HepG2 (cell line): ENCODE data around the gene LAMA5. TPM values are rescaled to one million over a fixed set of nuclear protein-coding genes. Genes with fewer than 3 reads are reported as not detected.

Experiments
- HNRNPH1 ChIP-seq: fragments of 200-400 bp; formaldehyde crosslinking; optimal IDR thresholded peaks from 2 replicates; pipeline ENCODE3; 2017; ENCODE audit warnings: mild to moderate bottlenecking, low read depth, low read length
- RXRB ChIP-seq: IDR thresholded peaks from 2 replicates; pipeline ENCODE4 v1.6.1; 2016; ENCODE audit warnings: borderline replicate concordance, missing genetic modification reagents, missing compliant biosample characterization
- SMC3 ChIP-seq: IDR thresholded peaks from 2 replicates; pipeline ENCODE4 v1.6.1; 2011; ENCODE audit warnings: low read length, improper control_type of control experiment
- SRSF1 ChIP-seq: fragments of 200-400 bp; formaldehyde crosslinking; optimal IDR thresholded peaks from 2 replicates; pipeline ENCODE3; 2017; ENCODE audit warnings: mild to moderate bottlenecking, low read depth, low read length, moderate library complexity
- TGIF2 ChIP-seq: IDR thresholded peaks from 2 replicates; pipeline ENCODE4 v1.6.1; 2016; ENCODE audit warnings: control low read depth, missing compliant biosample characterization
- TP53 ChIP-seq: sonication (generic); formaldehyde crosslinking; conservative IDR thresholded peaks from 2 replicates; pipeline ENCODE4 v1.4.0; 2020; ENCODE audit warnings: missing genetic modification reagents
- ZC3H13 ChIP-seq: sonication (generic); formaldehyde crosslinking; IDR thresholded peaks from 2 replicates; pipeline ENCODE4 v1.8.1; 2023; ENCODE audit warnings: mild to moderate bottlenecking, missing genetic modification reagents, moderate library complexity
- ZNF674 ChIP-seq: sonication (generic); formaldehyde crosslinking; IDR thresholded peaks from 2 replicates; pipeline ENCODE4 v1.5.0; 2020; ENCODE audit warnings: low read depth, mild to moderate bottlenecking, missing genetic modification reagents
- polyA plus RNA-seq, 8 experiments: library from polyadenylated mRNA; depleted of rRNA in 3 of 8; stranded (reverse) in 7 of 8; unstranded in 1 of 8; fragments of >200 nt; fragmentation: Illumina TruSeq in 4 of 8; extraction: Trizol in 4 of 8; gene quantifications; 2 replicates each; pipeline versions ENCODE4 v1.2.1 to v1.2.3, GENCODE V29; 2011 to 2016; ENCODE audit warnings: low read depth in 4 of 8, missing spikeins in 1 of 8, mixed read lengths in 1 of 8; ENCODE audit not compliant: insufficient read depth in 1 of 8
- total RNA-seq, 5 experiments: library from RNA; depleted of rRNA; stranded (reverse); fragments of >200 nt; fragmentation: Illumina TruSeq; extraction: Trizol; gene quantifications; 2 replicates each; pipeline ENCODE4 v1.2.3, GENCODE V29; 2016; ENCODE audit warnings: low read depth in 1 of 5
- TF ChIP-seq, protein P1 (sequence below): sonication (generic); formaldehyde crosslinking; IDR thresholded peaks from 2 replicates; pipeline ENCODE4 v1.5.1; 2020; ENCODE audit warnings: mild to moderate bottlenecking, missing genetic modification reagents, moderate library complexity
- TF ChIP-seq, protein P2 (sequence below): sonication (generic); formaldehyde crosslinking; IDR thresholded peaks from 2 replicates; pipeline ENCODE4 v1.5.0; 2020; ENCODE audit warnings: mild to moderate bottlenecking, missing genetic modification reagents, borderline replicate concordance
- TF ChIP-seq, protein P3 (sequence below): sonication (generic); formaldehyde crosslinking; IDR thresholded peaks from 2 replicates; pipeline ENCODE4 v1.4.0; 2020; ENCODE audit warnings: missing genetic modification reagents
- TF ChIP-seq, protein P4 (sequence below): sonication (generic); formaldehyde crosslinking; IDR thresholded peaks from 2 replicates; pipeline ENCODE4 v1.5.0; 2020; ENCODE audit warnings: mild to moderate bottlenecking, missing genetic modification reagents, moderate library complexity
- TF ChIP-seq, protein P5 (sequence below): sonication (generic); formaldehyde crosslinking; IDR thresholded peaks from 2 replicates; pipeline ENCODE4 v1.4.0; 2020; ENCODE audit warnings: missing genetic modification reagents, borderline replicate concordance
- TF ChIP-seq, protein P6 (sequence below): sonication (generic); formaldehyde crosslinking; IDR thresholded peaks from 2 replicates; pipeline ENCODE4 v1.8.0; 2023; ENCODE audit warnings: mild to moderate bottlenecking, missing genetic modification reagents

LAMA5 gene
- total and polyA plus RNA-seq, 2 of the 13 experiments (the other 11 are each of a cell fraction or from before 2014, with no cell fraction given): 21.0 to 44.7 TPM

DNA sequence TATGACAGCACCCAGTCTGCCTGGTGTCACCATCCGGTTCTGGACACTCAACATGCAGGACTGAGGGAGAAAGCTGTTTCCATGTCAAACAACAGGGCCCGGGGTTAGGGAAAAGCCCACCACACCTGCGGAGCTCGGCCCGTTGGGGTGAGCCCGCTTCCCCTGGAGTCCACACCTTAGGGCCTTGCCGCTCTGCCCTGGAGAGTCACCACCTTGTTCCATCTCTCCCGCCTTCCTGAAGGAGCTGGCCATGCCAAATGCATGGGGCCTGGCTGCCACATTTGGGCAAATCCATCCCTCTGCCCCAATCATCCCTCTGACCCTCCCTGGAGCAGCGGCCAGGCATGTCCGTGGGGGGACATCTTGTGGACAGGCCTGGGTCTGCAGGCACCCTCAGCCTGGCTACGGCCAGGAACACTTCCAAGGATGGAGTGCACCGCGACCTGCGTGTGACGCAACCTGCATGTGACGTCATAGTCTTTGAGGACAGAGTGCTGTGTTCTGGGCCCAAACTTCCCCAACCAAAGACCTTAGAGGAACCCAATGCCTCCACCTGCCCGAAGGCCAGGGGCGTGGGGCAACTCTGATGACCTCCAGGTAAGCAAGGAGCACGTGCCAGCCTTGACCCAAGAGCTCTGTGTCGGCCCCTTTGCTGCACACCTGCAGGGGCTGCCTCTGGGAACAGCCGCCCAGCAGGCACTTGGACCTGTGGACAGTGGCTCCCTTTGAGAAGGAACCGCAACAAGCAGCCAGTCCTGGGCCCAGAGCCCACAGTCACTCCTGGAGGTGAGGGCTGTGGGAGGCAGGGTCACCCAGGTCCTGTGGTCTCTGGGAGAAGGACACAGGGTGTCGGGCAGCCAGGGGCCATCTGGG lies 38.2 kb upstream of the LAMA5 start (continued):
- TF ChIP-seq, protein P1, sequence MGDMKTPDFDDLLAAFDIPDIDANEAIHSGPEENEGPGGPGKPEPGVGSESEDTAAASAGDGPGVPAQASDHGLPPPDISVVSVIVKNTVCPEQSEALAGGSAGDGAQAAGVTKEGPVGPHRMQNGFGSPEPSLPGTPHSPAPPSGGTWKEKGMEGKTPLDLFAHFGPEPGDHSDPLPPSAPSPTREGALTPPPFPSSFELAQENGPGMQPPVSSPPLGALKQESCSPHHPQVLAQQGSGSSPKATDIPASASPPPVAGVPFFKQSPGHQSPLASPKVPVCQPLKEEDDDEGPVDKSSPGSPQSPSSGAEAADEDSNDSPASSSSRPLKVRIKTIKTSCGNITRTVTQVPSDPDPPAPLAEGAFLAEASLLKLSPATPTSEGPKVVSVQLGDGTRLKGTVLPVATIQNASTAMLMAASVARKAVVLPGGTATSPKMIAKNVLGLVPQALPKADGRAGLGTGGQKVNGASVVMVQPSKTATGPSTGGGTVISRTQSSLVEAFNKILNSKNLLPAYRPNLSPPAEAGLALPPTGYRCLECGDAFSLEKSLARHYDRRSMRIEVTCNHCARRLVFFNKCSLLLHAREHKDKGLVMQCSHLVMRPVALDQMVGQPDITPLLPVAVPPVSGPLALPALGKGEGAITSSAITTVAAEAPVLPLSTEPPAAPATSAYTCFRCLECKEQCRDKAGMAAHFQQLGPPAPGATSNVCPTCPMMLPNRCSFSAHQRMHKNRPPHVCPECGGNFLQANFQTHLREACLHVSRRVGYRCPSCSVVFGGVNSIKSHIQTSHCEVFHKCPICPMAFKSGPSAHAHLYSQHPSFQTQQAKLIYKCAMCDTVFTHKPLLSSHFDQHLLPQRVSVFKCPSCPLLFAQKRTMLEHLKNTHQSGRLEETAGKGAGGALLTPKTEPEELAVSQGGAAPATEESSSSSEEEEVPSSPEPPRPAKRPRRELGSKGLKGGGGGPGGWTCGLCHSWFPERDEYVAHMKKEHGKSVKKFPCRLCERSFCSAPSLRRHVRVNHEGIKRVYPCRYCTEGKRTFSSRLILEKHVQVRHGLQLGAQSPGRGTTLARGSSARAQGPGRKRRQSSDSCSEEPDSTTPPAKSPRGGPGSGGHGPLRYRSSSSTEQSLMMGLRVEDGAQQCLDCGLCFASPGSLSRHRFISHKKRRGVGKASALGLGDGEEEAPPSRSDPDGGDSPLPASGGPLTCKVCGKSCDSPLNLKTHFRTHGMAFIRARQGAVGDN (CRISPR knock-in tag): peak; percentile 77
- TF ChIP-seq TGIF2 (CRISPR knock-in tag) (no peak), ZNF674 (no peak; the same call in 1 of the 2 replicates), RXRB (CRISPR knock-in tag) (peak; percentile 22; the same call in 1 of the 2 replicates), SRSF1 (no peak), HNRNPH1 (no peak), SMC3 (peak; percentile 8; the same call in 1 of the 2 replicates), ZC3H13 (peak; percentile 6; the same call in 1 of the 2 replicates), TP53 (CRISPR knock-in tag) (no peak)
- TF ChIP-seq, protein P2, sequence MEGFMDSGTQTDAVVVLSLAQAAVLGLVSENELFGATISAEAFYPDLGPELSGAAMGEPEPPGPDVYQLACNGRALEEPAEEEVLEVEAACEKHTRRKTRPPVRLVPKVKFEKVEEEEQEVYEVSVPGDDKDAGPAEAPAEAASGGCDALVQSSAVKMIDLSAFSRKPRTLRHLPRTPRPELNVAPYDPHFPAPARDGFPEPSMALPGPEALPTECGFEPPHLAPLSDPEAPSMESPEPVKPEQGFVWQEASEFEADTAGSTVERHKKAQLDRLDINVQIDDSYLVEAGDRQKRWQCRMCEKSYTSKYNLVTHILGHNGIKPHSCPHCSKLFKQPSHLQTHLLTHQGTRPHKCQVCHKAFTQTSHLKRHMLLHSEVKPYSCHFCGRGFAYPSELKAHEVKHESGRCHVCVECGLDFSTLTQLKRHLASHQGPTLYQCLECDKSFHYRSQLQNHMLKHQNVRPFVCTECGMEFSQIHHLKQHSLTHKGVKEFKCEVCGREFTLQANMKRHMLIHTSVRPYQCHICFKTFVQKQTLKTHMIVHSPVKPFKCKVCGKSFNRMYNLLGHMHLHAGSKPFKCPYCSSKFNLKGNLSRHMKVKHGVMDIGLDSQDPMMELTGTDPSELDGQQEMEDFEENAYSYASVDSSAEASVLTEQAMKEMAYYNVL (CRISPR knock-in tag): peak; percentile 65; the same call in 1 of the 2 replicates
- TF ChIP-seq, protein P3, sequence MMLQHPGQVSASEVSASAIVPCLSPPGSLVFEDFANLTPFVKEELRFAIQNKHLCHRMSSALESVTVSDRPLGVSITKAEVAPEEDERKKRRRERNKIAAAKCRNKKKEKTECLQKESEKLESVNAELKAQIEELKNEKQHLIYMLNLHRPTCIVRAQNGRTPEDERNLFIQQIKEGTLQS (CRISPR knock-in tag): peak; percentile 85
- TF ChIP-seq, protein P4, sequence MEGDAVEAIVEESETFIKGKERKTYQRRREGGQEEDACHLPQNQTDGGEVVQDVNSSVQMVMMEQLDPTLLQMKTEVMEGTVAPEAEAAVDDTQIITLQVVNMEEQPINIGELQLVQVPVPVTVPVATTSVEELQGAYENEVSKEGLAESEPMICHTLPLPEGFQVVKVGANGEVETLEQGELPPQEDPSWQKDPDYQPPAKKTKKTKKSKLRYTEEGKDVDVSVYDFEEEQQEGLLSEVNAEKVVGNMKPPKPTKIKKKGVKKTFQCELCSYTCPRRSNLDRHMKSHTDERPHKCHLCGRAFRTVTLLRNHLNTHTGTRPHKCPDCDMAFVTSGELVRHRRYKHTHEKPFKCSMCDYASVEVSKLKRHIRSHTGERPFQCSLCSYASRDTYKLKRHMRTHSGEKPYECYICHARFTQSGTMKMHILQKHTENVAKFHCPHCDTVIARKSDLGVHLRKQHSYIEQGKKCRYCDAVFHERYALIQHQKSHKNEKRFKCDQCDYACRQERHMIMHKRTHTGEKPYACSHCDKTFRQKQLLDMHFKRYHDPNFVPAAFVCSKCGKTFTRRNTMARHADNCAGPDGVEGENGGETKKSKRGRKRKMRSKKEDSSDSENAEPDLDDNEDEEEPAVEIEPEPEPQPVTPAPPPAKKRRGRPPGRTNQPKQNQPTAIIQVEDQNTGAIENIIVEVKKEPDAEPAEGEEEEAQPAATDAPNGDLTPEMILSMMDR (CRISPR knock-in tag): peak; percentile 98
- TF ChIP-seq, protein P5, sequence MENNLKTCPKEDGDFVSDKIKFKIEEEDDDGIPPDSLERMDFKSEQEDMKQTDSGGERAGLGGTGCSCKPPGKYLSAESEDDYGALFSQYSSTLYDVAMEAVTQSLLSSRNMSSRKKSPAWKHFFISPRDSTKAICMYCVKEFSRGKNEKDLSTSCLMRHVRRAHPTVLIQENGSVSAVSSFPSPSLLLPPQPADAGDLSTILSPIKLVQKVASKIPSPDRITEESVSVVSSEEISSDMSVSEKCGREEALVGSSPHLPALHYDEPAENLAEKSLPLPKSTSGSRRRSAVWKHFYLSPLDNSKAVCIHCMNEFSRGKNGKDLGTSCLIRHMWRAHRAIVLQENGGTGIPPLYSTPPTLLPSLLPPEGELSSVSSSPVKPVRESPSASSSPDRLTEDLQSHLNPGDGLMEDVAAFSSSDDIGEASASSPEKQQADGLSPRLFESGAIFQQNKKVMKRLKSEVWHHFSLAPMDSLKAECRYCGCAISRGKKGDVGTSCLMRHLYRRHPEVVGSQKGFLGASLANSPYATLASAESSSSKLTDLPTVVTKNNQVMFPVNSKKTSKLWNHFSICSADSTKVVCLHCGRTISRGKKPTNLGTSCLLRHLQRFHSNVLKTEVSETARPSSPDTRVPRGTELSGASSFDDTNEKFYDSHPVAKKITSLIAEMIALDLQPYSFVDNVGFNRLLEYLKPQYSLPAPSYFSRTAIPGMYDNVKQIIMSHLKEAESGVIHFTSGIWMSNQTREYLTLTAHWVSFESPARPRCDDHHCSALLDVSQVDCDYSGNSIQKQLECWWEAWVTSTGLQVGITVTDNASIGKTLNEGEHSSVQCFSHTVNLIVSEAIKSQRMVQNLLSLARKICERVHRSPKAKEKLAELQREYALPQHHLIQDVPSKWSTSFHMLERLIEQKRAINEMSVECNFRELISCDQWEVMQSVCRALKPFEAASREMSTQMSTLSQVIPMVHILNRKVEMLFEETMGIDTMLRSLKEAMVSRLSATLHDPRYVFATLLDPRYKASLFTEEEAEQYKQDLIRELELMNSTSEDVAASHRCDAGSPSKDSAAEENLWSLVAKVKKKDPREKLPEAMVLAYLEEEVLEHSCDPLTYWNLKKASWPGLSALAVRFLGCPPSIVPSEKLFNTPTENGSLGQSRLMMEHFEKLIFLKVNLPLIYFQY (CRISPR knock-in tag): peak; percentile 75; the same call in 1 of the 2 replicates
- TF ChIP-seq, protein P6, sequence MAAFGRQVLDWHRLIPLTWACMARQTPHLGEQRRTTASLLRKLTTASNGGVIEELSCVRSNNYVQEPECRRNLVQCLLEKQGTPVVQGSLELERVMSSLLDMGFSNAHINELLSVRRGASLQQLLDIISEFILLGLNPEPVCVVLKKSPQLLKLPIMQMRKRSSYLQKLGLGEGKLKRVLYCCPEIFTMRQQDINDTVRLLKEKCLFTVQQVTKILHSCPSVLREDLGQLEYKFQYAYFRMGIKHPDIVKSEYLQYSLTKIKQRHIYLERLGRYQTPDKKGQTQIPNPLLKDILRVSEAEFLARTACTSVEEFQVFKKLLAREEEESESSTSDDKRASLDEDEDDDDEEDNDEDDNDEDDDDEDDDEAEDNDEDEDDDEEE: no peak
